OCI-LY3 (cell line): Measurements from ENCODE around the gene MAGEA6.
"Not testable (repeated sequence)": the region's sequence is repeated elsewhere in the genome, so short reads cannot be mapped to it uniquely, and the experiment has no call there.

Source experiments
- H2AFZ ChIP-seq: fragments of 200-600, 300-600 bp; shearing (Covaris generic); 2 replicates; pipeline ENCODE4 v1.6.0; 2014; ENCODE audit warnings: antibody characterized with exemption, low read depth, low read length
- H3K27ac ChIP-seq: fragments of 200-600, 300-600 bp; sonication (generic); 2 replicates; pipeline ENCODE4 v1.5.1; 2014; ENCODE audit warnings: mild to moderate bottlenecking, low read length, moderate library complexity, mixed read lengths
- H3K27me3 ChIP-seq: fragments of 200-600, 300-600 bp; sonication (generic); 2 replicates; pipeline ENCODE4 v1.6.1; 2014; ENCODE audit warnings: low read depth, low read length, mixed read lengths
- H3K36me3 ChIP-seq: fragments of 200-600, 300-600 bp; sonication (generic); replicated peaks from 2 replicates; pipeline ENCODE3; 2014; ENCODE audit warnings: low read depth, low read length, mixed read lengths
- H3K4me1 ChIP-seq: fragments of 300-600, 200-600 bp; sonication (generic); 2 replicates; pipeline ENCODE4 v1.6.1; 2014; ENCODE audit warnings: low read length, mixed read lengths
- H3K4me2 ChIP-seq: fragments of 200-600, 300-600 bp; sonication (generic); 2 replicates; pipeline ENCODE4 v1.6.1; 2014; ENCODE audit warnings: low read length, mixed read lengths
- H3K4me3 ChIP-seq: fragments of 300-600, 200-600 bp; sonication (generic); 2 replicates; pipeline ENCODE4 v1.5.1; 2014; ENCODE audit warnings: antibody characterized with exemption, mild to moderate bottlenecking, low read length, moderate library complexity
- H3K79me2 ChIP-seq: fragments of 300-600, 200-600 bp; shearing (Covaris generic); 2 replicates; pipeline ENCODE4 v1.6.1; 2014; ENCODE audit warnings: mild to moderate bottlenecking, low read length, mixed read lengths
- H3K9ac ChIP-seq: fragments of 300-600, 200-600 bp; shearing (Covaris generic); 2 replicates; pipeline ENCODE4 v1.6.0; 2014; ENCODE audit warnings: mild to moderate bottlenecking, low read length, moderate library complexity
- H3K9me3 ChIP-seq: fragments of 200-600, 300-600 bp; shearing (Covaris generic); 2 replicates; pipeline ENCODE4 v1.6.1; 2014; ENCODE audit warnings: low read length, mixed read lengths; ENCODE audit not compliant: insufficient read depth
- H4K20me1 ChIP-seq: fragments of 200-600, 300-600 bp; sonication (generic); 2 replicates; pipeline ENCODE4 v1.6.1; 2016; ENCODE audit warnings: low read length, mixed read lengths; ENCODE audit not compliant: insufficient read depth
- CTCF ChIP-seq: fragments of 200-600, 300-600 bp; sonication (generic); IDR thresholded peaks from 2 replicates; pipeline ENCODE4 v1.5.1; 2014; ENCODE audit warnings: antibody characterized with exemption, low read length, low read depth
- EZH2phosphoT487 ChIP-seq: fragments of 200-600 bp; shearing (Covaris generic); IDR thresholded peaks from 2 replicates; pipeline ENCODE4 v1.6.1; 2018; ENCODE audit warnings: antibody characterized with exemption, mixed run types, low read depth

MAGEA6 gene

GRCh38 chrX:152814048-152814447, 44.6 kb upstream of the MAGEA6 start:
- Histone ChIP-seq H4K20me1 (no peaks in the 10 kb centered on the region), H3K79me2 (no peaks in the 10 kb centered on the region), H3K27me3 (no peaks in the 10 kb centered on the region), H3K4me1 (no peaks in the 10 kb centered on the region), H3K9ac (no peak overlapping the region), H3K4me2 (no peak overlapping the region), H2AFZ (no peak overlapping the region), H3K27ac (no peak overlapping the region), H3K9me3 (no peaks in the 10 kb centered on the region), H3K36me3 (no peaks in the 10 kb centered on the region), H3K4me3 (no peak overlapping the region)
- no peak for TF ChIP-seq EZH2phosphoT487

- Histone ChIP-seq H3K9me3 (no peaks in the 10 kb centered on the region), H2AFZ (no peak overlapping the region), H3K4me3 (no peak overlapping the region), H4K20me1 (no peaks in the 10 kb centered on the region), H3K9ac (no peak overlapping the region), H3K79me2 (no peaks in the 10 kb centered on the region), H3K4me1 (no peaks in the 10 kb centered on the region), H3K27me3 (no peaks in the 10 kb centered on the region), H3K27ac (no peak overlapping the region), H3K36me3 (no peaks in the 10 kb centered on the region), H3K4me2 (no peak overlapping the region)
- TF ChIP-seq CTCF (no peak), EZH2phosphoT487 (no peak)
These were observed 43.7 kb upstream of the MAGEA6 start for GRCh38 chrX:152813206-152813605.

- H3K4me1 ChIP-seq: no peaks in the 10 kb centered on the region
- TF ChIP-seq CTCF (no peak), EZH2phosphoT487 (no peak)
- H3K9ac ChIP-seq: no peak overlapping the region
- H4K20me1 ChIP-seq: no peaks in the 10 kb centered on the region
- H3K27me3 ChIP-seq: no peaks in the 10 kb centered on the region
- no peaks in the 10 kb centered on the region for H3K36me3 ChIP-seq
- no peaks in the 10 kb centered on the region for H3K79me2 ChIP-seq
- H3K4me2 ChIP-seq: no peak overlapping the region
- H3K4me3 ChIP-seq: no peak overlapping the region
- H3K27ac ChIP-seq: no peak overlapping the region
- no peaks in the 10 kb centered on the region for H3K9me3 ChIP-seq
- H2AFZ ChIP-seq: no peak overlapping the region
These were observed 40.9 kb upstream of the MAGEA6 start for GRCh38 chrX:152810403-152810802.

GRCh38 chrX:152806035-152806434, 36.5 kb upstream of the MAGEA6 start:
- Histone ChIP-seq H3K9me3 (no peaks in the 10 kb centered on the region), H4K20me1 (no peaks in the 10 kb centered on the region), H2AFZ (no peak overlapping the region), H3K27me3 (no peaks in the 10 kb centered on the region), H3K79me2 (no peaks in the 10 kb centered on the region), H3K36me3 (no peaks in the 10 kb centered on the region), H3K4me3 (no peak overlapping the region), H3K4me1 (no peaks in the 10 kb centered on the region), H3K27ac (no peak overlapping the region), H3K9ac (no peak overlapping the region), H3K4me2 (no peak overlapping the region)
- TF ChIP-seq CTCF: no peak
- no peak for TF ChIP-seq EZH2phosphoT487

- Histone ChIP-seq H3K36me3 (no peaks in the 10 kb centered on the region), H3K4me2 (no peak overlapping the region), H3K4me3 (no peak overlapping the region), H4K20me1 (no peaks in the 10 kb centered on the region), H3K9ac (no peak overlapping the region), H3K9me3 (no peaks in the 10 kb centered on the region), H3K27ac (no peak overlapping the region), H2AFZ (no peak overlapping the region), H3K27me3 (no peaks in the 10 kb centered on the region), H3K79me2 (no peaks in the 10 kb centered on the region), H3K4me1 (no peaks in the 10 kb centered on the region)
- TF ChIP-seq EZH2phosphoT487 (no peak), CTCF (no peak)
These were observed 29.5 kb upstream of the MAGEA6 start for GRCh38 chrX:152798945-152799344.

- H3K4me3 ChIP-seq, H3K27ac ChIP-seq, H3K4me2 ChIP-seq, H3K9ac ChIP-seq, H2AFZ ChIP-seq, H3K9me3 ChIP-seq, H3K4me1 ChIP-seq, H3K79me2 ChIP-seq, H4K20me1 ChIP-seq, H3K36me3 ChIP-seq, H3K27me3 ChIP-seq: not testable (repeated sequence)
These were observed 17.6 kb upstream of the MAGEA6 start for GRCh38 chrX:152787062-152787461.

- not testable (repeated sequence) for H3K27me3 ChIP-seq, H3K9ac ChIP-seq, H2AFZ ChIP-seq, H3K4me2 ChIP-seq, H3K36me3 ChIP-seq, H3K4me1 ChIP-seq, H3K79me2 ChIP-seq, H3K4me3 ChIP-seq, H3K9me3 ChIP-seq, H3K27ac ChIP-seq, H4K20me1 ChIP-seq
These were observed 2.9 kb downstream of the MAGEA6 start for GRCh38 chrX:152766562-152766961.
